Posterior vena cava (tissue), 2 donors: ENCODE measurements around the gene ST8SIA5. TPM values are rescaled to one million over a fixed set of nuclear protein-coding genes. Genes with fewer than 3 reads are reported as not detected.

ENCODE experiments used
- DNase-seq: peaks from one replicate; pipeline ENCODE4 v3.0.0-alpha.2; 2020; ENCODE audit warnings: low spot score
- intact Hi-C, 2 donors: fragments of 100-400 bp; cut with DNase I; formaldehyde crosslinking; loops; one replicate each; pipeline versions ENCODE4 v1.14.1 to v1.14.2; 2022 to 2023
- total RNA-seq, 2 donors: library from RNA; stranded (reverse); fragmentation: NEBNext Ultra II Directional; extraction: Animal tissue kit (Norgen Biotek cat#: 25700); gene quantifications; one replicate each; pipeline ENCODE4 v1.2.1, GENCODE V29; 2021
- donor health status: DM: yes; HTN: yes; CAD: no.
- donor health status: DM: yes; HTN: yes; CAD: no.

Gene ST8SIA5
- total RNA-seq, 2 donors from 2014 or later: 0.14 to 0.42 TPM

DNA sequence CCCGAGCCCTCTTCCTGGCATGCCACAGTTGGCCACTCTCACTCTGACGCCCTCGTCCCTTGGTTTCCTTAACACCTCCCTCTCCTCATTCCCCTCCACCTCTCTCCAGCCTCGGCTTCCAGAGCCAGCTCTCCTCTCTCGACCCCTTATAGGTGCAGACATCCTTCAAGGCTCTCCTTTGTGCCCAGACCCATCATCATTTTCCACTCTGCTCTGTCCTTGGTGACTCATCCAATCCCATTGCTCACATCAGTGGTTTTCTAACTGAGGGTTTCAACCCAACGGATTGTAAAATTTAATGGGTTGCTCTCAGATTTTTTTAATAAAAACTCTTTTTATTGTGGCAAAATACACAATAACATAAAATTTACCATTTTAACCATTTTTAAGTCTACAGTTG is 6.2 kb downstream of the ST8SIA5 start:
- intact Hi-C loops: no loop called here

DNA sequence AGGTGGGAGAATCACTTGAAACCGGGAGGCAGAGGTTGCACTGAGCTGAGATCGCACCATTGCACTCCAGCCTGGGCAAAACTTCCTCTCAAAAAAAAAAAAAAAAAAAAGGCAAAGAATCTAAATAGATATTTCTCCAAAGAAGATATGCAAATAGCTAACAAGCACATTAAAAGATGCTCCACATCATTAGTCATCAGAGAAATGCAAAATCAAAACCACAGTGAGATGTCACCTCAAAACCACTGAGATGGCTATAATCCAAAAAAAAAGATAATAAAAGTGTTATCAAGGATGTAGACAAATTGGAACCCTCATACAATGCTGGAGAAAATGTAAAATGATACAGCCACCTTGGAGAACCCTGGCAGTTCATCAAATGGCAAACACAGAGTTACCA is 8.4 kb downstream of the ST8SIA5 start:
- intact Hi-C loops: no loop called here
- DNase-seq: no peak

More for the DNA sequence above, 6.2 kb downstream of the ST8SIA5 start:
- DNase-seq: no peak

DNA sequence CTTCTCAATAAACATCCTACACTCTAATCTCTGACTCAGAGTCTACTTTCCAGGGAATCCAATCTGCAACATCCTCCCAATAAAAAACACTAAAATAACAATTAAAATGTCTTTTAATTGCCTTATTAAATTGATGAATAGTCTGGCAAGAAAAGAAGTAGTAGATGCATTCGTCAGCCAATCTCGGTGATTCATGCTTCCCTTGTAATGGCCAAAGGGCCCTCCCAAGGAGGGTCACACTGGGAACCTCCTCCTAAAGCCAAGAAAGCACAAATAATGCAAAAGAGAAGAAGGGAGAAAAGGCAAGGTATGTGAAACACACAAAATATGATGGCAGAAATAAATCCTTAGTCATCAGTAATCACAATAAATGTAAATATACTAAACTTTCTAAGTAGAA is 16.8 kb downstream of the ST8SIA5 start:
- intact Hi-C loops: no loop called here
- no peak for DNase-seq

DNA sequence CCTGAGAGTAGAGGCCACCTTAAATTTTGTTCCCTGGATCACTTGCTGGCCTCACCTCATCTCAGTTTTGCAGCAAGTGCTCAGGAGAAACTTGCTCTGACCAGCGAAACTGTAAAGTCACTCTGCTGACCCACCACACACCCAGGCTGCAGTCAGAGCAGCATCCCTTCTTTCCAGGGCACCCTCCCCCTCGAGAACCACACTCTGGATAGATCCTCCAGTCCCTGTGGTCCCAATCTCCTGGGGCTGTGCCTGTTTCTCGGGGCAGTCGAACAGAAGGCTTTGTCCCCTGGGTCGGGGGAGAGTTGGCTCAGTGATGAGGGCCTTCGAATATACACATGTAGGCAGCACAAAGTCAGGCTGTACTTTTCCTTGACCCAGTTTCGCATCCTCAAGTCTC is 18.4 kb downstream of the ST8SIA5 start:
- intact Hi-C loops: no loop called here
- DNase-seq: no peak

GRCh38 chr18:46736736-46737135 is 20.1 kb downstream of the ST8SIA5 start:
- peak; percentile 24 for DNase-seq
- intact Hi-C loops: no loop called here

DNA sequence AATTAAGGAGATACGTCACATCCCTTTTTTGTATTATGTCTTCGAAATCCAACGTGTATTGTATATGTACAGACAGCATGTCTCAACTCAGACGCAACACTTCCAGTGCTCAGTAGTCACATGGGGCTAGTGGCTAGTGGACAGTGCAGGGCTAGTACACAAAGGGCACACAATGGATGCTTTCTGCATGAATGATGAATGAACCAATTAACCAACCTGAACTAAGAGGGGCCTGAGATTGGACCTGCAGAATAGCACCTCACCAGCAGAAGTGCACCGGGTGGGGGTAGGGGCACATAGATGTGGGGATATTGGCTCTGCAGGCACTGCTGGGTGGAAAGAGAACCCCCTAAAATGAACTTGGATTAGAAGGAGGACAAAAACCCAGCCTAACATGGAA is 20.7 kb downstream of the ST8SIA5 start:
- intact Hi-C loops: no loop called here
- DNase-seq: peak; percentile 29

GRCh38 chr18:46734981-46735380 is 21.9 kb downstream of the ST8SIA5 start:
- peak; percentile 2 for DNase-seq

GRCh38 chr18:46733872-46734271 is 23.0 kb downstream of the ST8SIA5 start:
- intact Hi-C loops: no loop called here

More at GRCh38 chr18:46734981-46735380, 21.9 kb downstream of the ST8SIA5 start:
- intact Hi-C loops: no loop called here

DNA sequence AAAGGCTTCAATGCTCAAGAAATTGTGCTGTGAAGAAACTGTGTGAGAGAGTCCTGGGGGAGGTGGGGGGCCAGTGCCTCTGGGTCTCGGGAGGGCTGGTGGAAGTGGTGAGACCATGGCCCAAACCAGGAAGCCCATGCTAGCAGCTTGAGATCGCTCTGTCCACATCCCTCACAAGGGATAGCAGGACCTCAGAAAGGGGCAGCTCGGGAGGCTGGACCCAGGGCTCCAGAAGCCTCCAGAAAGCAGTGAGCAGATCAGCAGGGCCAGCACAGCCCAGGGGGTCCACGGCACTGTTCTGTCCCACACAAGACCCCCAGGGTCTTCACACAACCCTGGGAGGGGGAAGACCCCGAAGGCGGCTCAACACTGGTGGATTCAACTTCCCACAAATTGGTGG is 24.1 kb downstream of the ST8SIA5 start:
- intact Hi-C loops: no loop called here
- peak; percentile 58 for DNase-seq

More at GRCh38 chr18:46733872-46734271, 23.0 kb downstream of the ST8SIA5 start:
- peak; percentile 44 for DNase-seq

- intact Hi-C loops: no loop called here
- peak; percentile 51 for DNase-seq
Observed at GRCh38 chr18:46732201-46732600, 24.7 kb downstream of the ST8SIA5 start.

- peak; percentile 44 for DNase-seq
Observed at GRCh38 chr18:46731316-46731715, 25.5 kb downstream of the ST8SIA5 start.

DNA sequence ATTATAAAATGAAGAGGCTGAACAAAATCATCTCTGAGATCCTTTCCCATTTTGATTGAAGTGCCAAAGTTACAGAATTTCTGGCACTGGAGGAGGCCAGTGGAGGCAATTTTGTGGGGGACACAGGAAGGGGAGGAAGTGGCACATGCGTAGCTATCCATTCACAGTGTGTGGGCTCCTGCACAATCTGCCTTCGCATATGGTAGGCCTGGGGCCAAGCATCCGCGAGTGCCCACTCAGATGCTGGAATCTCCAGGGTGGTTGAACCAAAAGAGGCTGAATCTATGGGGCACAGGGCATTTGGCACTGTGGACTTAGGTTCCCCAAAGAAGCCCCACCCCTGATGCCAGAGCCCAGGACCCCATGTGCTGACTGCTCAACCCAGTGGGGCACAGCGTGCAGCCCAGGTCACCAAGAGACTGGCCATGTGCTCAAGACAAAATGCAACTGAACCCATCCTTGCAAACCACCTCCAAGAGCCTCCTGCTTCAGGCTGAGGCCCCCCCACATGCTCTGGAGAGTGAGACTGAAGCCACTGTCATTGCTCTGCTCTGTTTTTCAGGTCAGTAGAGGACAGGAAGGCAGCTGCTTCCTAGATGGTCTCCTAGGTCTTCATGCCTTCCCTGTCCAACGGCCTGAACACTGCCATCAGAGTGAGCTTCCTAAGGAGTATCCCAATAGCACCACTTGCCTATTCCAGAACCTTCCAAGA is 28.5 kb downstream of the ST8SIA5 start:
- intact Hi-C loops: no loop called here

More at GRCh38 chr18:46731316-46731715, 25.5 kb downstream of the ST8SIA5 start:
- intact Hi-C loops: no loop called here

GRCh38 chr18:46727177-46727576 is 29.7 kb downstream of the ST8SIA5 start:
- intact Hi-C loops: no loop called here
- peak; percentile 16 for DNase-seq

More for the DNA sequence above, 28.5 kb downstream of the ST8SIA5 start:
- DNase-seq: peak; percentile 72

GRCh38 chr18:46725310-46725709 is 31.5 kb downstream of the ST8SIA5 start:
- no peak for DNase-seq
- intact Hi-C loops: no loop called here

DNA sequence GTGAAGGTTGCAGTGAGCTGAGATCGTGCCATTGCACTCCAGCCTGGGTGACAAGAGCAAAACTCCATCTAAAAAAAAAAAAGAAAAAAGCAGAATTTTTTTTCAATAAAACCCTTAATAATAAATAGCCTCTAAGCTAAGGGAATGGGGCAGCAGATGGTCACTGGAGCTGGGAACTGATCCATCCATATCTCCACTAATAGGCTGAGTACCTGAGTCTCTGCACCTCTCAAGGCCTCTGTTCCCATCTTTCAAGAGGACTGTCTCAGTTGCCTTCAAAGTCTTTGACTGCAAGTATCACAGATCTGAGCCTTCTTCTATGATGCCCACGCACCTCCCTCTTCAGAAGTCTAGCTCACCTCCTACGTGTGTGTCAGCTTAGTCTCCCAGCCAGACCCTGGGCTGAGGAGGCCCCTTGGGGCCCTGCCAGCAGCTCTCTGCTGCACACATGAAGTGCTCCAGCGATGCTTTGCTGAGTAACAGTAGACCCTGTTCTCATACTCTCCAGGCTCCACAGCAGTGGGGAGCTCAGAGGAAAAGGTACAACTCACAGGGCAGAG is 32.9 kb downstream of the ST8SIA5 start:
- intact Hi-C loops: no loop called here
- peak; percentile 47 for DNase-seq

DNA sequence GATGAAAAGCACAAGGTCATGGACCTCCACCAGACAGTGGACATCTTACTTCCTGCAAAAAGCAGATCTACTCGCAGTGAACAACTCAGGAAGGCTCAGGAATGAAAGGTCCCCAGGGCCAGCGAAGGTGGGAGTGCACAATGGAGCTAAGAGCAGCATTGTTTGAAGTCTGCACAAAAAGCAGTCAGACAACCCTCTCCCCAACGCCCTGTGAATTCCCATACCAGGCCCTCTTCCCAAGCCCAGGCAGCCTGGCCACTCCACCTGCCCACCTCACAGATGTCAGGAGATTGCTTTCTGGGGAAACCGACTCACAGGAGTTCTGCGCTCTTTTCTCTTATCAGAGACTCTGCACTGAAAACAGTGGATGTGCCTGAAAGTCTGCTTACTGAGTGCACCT is 34.8 kb downstream of the ST8SIA5 start:
- intact Hi-C loops: no loop called here
- DNase-seq: peak; percentile 45

DNA sequence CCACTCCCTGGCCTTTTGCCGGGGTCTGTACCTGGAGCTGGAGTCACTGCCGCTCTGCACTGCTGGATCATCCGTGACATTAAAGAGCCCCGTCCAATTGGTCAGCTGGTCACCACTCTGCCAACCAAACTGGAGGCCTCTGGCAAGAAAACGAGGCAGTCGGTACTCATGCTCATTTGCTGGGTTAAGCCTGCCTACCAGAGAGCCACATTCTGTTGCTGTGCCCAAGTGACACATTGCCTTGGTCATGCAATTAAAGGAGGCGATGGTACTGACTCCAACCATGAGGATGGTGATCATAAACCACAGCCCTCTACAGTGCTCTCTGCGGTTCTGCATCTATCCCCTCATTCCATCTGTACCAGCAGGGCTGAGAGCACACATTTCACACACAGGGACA is 35.5 kb downstream of the ST8SIA5 start:
- intact Hi-C loops: no loop called here
- DNase-seq: no peak

GRCh38 chr18:46720521-46720920 is 36.3 kb downstream of the ST8SIA5 start:
- intact Hi-C loops: no loop called here
- DNase-seq: no peak

DNA sequence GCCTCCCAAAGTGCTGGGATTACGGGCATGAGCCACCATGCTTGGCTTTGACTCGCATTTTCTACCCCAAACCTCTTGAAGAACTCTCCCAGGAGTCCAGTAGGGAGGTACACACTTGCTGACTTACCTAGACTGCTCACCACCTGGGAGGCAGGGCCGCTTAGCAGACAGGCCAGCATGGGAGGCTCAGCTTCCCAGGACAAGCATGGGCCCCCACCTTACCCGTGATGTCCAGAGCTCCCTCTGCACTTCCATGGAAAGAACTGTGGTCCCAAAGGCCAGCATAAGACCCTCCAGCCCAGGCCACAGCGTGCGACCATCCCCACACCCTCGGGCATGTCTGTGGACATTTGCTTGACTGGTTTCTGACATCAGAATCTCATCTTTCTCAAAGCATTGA is 36.8 kb downstream of the ST8SIA5 start:
- intact Hi-C loops: no loop called here
- DNase-seq: peak; percentile 34

DNA sequence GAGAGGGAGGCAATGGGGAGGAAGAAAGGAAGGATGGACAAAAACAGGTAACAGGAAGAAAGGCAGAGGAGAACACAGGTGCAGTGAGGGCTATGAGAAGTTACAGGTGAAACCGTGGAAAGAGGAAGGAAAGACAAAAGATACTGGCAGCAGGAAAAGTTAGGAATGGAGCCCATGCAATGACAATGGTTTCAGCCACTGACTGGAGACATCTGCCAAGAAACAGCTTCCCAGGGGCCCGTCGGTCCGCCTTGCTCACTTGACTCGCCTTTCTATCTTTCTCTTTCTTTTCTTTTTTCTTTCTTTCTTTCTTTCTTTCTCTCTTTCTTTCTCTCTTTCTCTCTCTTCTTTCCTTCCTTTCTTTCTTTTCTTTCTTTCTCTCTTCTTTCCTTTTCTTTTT is 37.5 kb downstream of the ST8SIA5 start:
- DNase-seq: peak; percentile 31
- intact Hi-C loops: no loop called here
